Measurements from ENCODE around the gene TSPEAR.

TSPEAR gene

GRCh38 chr21:44547656-44548331 is 163.6 kb downstream of the TSPEAR start:
- TF ChIP-seq FOXP2 (optimal IDR thresholded peaks at IDR 0.05; ENCODE audit: borderline replicate concordance, extremely low read depth, extremely low read length, insufficient read depth) = no peak
- TF ChIP-seq SIN3A (IDR thresholded peaks at IDR 0.05; ENCODE audit: borderline replicate concordance, insufficient read depth, low read length) = no peak
- TF ChIP-seq, protein P1, sequence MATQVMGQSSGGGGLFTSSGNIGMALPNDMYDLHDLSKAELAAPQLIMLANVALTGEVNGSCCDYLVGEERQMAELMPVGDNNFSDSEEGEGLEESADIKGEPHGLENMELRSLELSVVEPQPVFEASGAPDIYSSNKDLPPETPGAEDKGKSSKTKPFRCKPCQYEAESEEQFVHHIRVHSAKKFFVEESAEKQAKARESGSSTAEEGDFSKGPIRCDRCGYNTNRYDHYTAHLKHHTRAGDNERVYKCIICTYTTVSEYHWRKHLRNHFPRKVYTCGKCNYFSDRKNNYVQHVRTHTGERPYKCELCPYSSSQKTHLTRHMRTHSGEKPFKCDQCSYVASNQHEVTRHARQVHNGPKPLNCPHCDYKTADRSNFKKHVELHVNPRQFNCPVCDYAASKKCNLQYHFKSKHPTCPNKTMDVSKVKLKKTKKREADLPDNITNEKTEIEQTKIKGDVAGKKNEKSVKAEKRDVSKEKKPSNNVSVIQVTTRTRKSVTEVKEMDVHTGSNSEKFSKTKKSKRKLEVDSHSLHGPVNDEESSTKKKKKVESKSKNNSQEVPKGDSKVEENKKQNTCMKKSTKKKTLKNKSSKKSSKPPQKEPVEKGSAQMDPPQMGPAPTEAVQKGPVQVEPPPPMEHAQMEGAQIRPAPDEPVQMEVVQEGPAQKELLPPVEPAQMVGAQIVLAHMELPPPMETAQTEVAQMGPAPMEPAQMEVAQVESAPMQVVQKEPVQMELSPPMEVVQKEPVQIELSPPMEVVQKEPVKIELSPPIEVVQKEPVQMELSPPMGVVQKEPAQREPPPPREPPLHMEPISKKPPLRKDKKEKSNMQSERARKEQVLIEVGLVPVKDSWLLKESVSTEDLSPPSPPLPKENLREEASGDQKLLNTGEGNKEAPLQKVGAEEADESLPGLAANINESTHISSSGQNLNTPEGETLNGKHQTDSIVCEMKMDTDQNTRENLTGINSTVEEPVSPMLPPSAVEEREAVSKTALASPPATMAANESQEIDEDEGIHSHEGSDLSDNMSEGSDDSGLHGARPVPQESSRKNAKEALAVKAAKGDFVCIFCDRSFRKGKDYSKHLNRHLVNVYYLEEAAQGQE (IDR thresholded peaks at IDR 0.05; ENCODE audit: insufficient read depth in 1 of 2, low read depth in 2 of 2, low read length in 2 of 2) = no peak
- TF ChIP-seq POLR2AphosphoS5 (IDR thresholded peaks at IDR 0.05; ENCODE audit: low read depth, low read length) = no peak
- no peak for TF ChIP-seq TAF1 (IDR thresholded peaks at IDR 0.05; ENCODE audit: borderline replicate concordance, insufficient read depth, low read length)

DNA sequence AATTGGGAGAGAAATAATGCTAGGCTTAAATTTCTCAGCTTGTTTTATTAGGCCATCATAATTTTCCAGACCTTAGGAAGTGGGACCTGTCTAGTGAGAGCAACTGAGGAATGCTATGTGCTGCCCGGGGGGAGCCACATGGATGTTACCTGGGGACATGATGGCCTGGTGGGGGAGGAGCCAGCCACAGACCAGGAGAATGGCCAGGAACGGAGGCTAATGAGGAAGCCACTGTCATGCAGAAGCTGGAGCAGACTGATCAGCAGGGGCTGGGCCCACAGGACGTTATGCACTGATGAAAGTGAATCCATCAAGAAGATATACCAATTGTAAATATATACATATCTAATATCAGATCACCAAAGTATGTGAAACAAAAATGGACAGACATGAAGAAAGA is 166.8 kb downstream of the TSPEAR start:
- TF ChIP-seq FOXP2 (optimal IDR thresholded peaks at IDR 0.05; ENCODE audit: borderline replicate concordance, extremely low read depth, extremely low read length, insufficient read depth) (no peak), SIN3A (IDR thresholded peaks at IDR 0.05; ENCODE audit: borderline replicate concordance, insufficient read depth, low read length) (no peak), TAF1 (IDR thresholded peaks at IDR 0.05; ENCODE audit: borderline replicate concordance, insufficient read depth, low read length) (no peak)
- TF ChIP-seq, protein P1 (IDR thresholded peaks at IDR 0.05; ENCODE audit: insufficient read depth in 1 of 2, low read depth in 2 of 2, low read length in 2 of 2) = no peak

DNA sequence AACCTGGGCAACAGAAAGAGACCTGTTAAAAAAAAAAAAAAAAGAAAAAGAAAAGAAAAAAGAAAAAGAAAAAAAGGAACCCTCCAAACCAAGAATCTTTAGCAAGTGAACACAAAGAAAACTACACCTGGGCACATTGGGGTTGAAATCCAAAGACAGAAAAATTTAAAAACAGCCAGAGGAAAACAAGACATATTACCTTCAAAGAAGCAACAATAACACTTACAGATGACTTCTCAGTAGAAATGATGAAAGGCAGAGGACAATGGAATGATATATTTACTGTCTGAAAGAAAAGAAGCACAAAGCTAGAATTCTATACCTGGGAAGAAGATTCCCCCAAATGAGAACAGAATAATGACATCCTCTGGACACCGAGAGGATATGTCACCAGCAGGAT is 168.7 kb downstream of the TSPEAR start:
- TF ChIP-seq SIN3A (IDR thresholded peaks at IDR 0.05; ENCODE audit: borderline replicate concordance, insufficient read depth, low read length) (no peak), POLR2AphosphoS5 (IDR thresholded peaks at IDR 0.05; ENCODE audit: low read depth, low read length) (no peak), TAF1 (IDR thresholded peaks at IDR 0.05; ENCODE audit: borderline replicate concordance, insufficient read depth, low read length) (no peak), FOXP2 (optimal IDR thresholded peaks at IDR 0.05; ENCODE audit: borderline replicate concordance, extremely low read depth, extremely low read length, insufficient read depth) (no peak)
- TF ChIP-seq, protein P1 (IDR thresholded peaks at IDR 0.05; ENCODE audit: insufficient read depth in 1 of 2, low read depth in 2 of 2, low read length in 2 of 2) = no peak

GRCh38 chr21:44540741-44541288 is 170.6 kb downstream of the TSPEAR start:
- TF ChIP-seq TAF1 (IDR thresholded peaks at IDR 0.05; ENCODE audit: borderline replicate concordance, insufficient read depth, low read length) (no peak), FOXP2 (optimal IDR thresholded peaks at IDR 0.05; ENCODE audit: borderline replicate concordance, extremely low read depth, extremely low read length, insufficient read depth) (no peak), SIN3A (IDR thresholded peaks at IDR 0.05; ENCODE audit: borderline replicate concordance, insufficient read depth, low read length) (no peak), POLR2AphosphoS5 (IDR thresholded peaks at IDR 0.05; ENCODE audit: low read depth, low read length) (no peak)
- TF ChIP-seq, protein P1 (IDR thresholded peaks at IDR 0.05; ENCODE audit: insufficient read depth in 1 of 2, low read depth in 2 of 2, low read length in 2 of 2) = no peak

Data from PFSK-1 (cell line).